SK-N-MC (cell line): ENCODE data around the gene SLC9A9.

ENCODE experiments used
- EZH2 ChIP-seq: fragments of 200-600 bp; sonication (generic); IDR thresholded peaks from one replicate; pipeline ENCODE4 v1.6.1; 2017; ENCODE audit warnings: antibody characterized with exemption
- POLR2AphosphoS5 ChIP-seq: IDR thresholded peaks from 2 replicates; pipeline ENCODE4 v1.6.1; 2012; ENCODE audit warnings: mild to moderate bottlenecking, low read depth, low read length, borderline replicate concordance

DNA sequence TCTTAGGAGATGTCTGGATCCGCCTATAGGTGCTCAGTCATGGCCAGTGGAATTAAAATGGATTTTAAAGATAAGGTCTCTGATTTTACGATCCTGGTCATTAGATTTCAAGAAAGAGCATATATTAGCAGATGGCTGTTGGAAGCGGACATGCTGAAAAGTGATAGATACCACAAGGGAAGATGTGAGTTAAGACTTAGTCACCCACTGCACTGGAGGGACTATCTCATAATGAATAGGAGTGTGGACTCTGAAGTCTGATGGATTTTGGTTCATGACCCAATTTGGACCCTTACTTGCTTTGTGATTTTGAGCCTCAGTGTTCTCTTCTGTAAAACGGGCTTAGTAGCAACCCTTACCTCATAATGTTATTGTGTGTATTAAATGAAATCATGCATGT, 514.0 kb downstream of the SLC9A9 start:
- TF ChIP-seq POLR2AphosphoS5 (no peak), EZH2 (no peak)
